ENCODE results near the gene TMEM120B.
A peak's percentile ranks its signal among the peaks of the same experiment; 100 is the strongest.
"Not testable (repeated sequence)": the region's sequence is repeated elsewhere in the genome, so short reads cannot be mapped to it uniquely, and the experiment has no call there.

The TMEM120B gene

GRCh38 chr12:121708313-121709063 lies 4.1 kb upstream of the TMEM120B start:
- TF ChIP-seq SCRT1 (tag by site-specific recombination; IDR thresholded peaks at IDR 0.05; ENCODE audit: borderline replicate concordance) (no peak), ZNF776 (tag by site-specific recombination; IDR thresholded peaks at IDR 0.05; ENCODE audit: borderline replicate concordance) (no peak), ZNF48 (tag by site-specific recombination; IDR thresholded peaks at IDR 0.05) (no peak), ATF2 (tag by site-specific recombination; IDR thresholded peaks at IDR 0.05; ENCODE audit: low read depth) (no peak), ZFHX2 (tag by site-specific recombination; conservative IDR thresholded peaks at IDR 0.05) (no peak), ZNF513 (tag by site-specific recombination; IDR thresholded peaks at IDR 0.05) (no peak), HIC1 (tag by site-specific recombination; IDR thresholded peaks at IDR 0.05) (no peak), BCL6B (tag by site-specific recombination; IDR thresholded peaks at IDR 0.05) (no peak), ZBTB6 (tag by site-specific recombination; IDR thresholded peaks at IDR 0.05) (no peak), REST (tag by site-specific recombination; IDR thresholded peaks at IDR 0.05) (no peak), ZNF169 (tag by site-specific recombination; IDR thresholded peaks at IDR 0.05) (no peak)
- Histone ChIP-seq H3K4me1 (ENCODE audit: control insufficient read depth, insufficient read depth, low read length) (no peaks in the 10 kb centered on the region), H3K9me3 (ENCODE audit: control insufficient read depth, insufficient read depth, low read depth, low read length) (no peaks in the 10 kb centered on the region), H3K27ac (ENCODE audit: extremely low read depth, low read depth, low read length) (no peak overlapping the region), H3K4me3 (ENCODE audit: low read depth, low read length) (no peak overlapping the region), H3K36me3 (ENCODE audit: control insufficient read depth in 2 of 2, insufficient read depth in 1 of 2, low read length in 2 of 2) (no peaks in the 10 kb centered on the region)
- POLR2A ChIA-PET, result interaction anchor here (0.7 kb wide), 1 partner anchor 64 kb away, joined by 3 read pairs; no protein-coding TSS in a partner anchor
- CTCF ChIA-PET, result interaction anchor here (2.7 kb wide), 1 partner anchor 86 kb away, joined by 11 read pairs; the partner anchor contains the start of gene RHOF

GRCh38 chr12:121709064-121709424 lies 3.5 kb upstream of the TMEM120B start:
- CTCF ChIA-PET, result interaction anchor here (2.7 kb wide), 1 partner anchor 85 kb away, joined by 11 read pairs; the partner anchor contains the start of gene RHOF
- H3K36me3 ChIP-seq (ENCODE audit: control insufficient read depth in 2 of 2, insufficient read depth in 1 of 2, low read length in 2 of 2); POLR2A ChIA-PET; H3K4me3 ChIP-seq (ENCODE audit: low read depth, low read length); H3K4me1 ChIP-seq (ENCODE audit: control insufficient read depth, insufficient read depth, low read length); H3K9me3 ChIP-seq (ENCODE audit: control insufficient read depth, insufficient read depth, low read depth, low read length); H3K27ac ChIP-seq (ENCODE audit: extremely low read depth, low read depth, low read length): not testable (repeated sequence)
- TF ChIP-seq ZNF366 (tag by site-specific recombination; conservative IDR thresholded peaks at IDR 0.05), result peak; percentile 92

Measured in HEK293 (cell line).